ENCODE results near the gene TP53.

The TP53 gene

GRCh38 chr17:7684851-7685532, 2.3 kb downstream of the TP53 start:
- no peak overlapping the region for H3K9ac ChIP-seq (ENCODE audit: insufficient read length, low read depth)
- no peaks in the 10 kb centered on the region for H3K27me3 ChIP-seq (ENCODE audit: insufficient read depth, insufficient read length)
- TF ChIP-seq SUZ12 (IDR thresholded peaks at IDR 0.05; ENCODE audit: extremely low read depth, insufficient read depth, insufficient read length) (no peak), YY1 (IDR thresholded peaks at IDR 0.05; ENCODE audit: insufficient read depth, insufficient read length) (no peak), ZNF274 (IDR thresholded peaks at IDR 0.05; ENCODE audit: low read depth, low read length) (no peak)
- no peak for DNase-seq (ENCODE audit: low read depth, low spot score)
- H3K36me3 ChIP-seq (ENCODE audit: insufficient read depth, insufficient read length, low read length), result peaks cover 23% of the 10 kb centered on the region
- H3K4me1 ChIP-seq (ENCODE audit: insufficient read depth, insufficient read length), result peaks cover 1% of the 10 kb centered on the region
- no peaks in the 10 kb centered on the region for H3K9me3 ChIP-seq (ENCODE audit: insufficient read depth, low read length)
- H3K4me3 ChIP-seq (ENCODE audit: insufficient read length, low read depth), result peak overlapping the region; percentile 89

GRCh38 chr17:7677388-7678067, 9.8 kb downstream of the TP53 start:
- H3K9ac ChIP-seq (ENCODE audit: insufficient read length, low read depth), result no peak overlapping the region
- no peak for TF ChIP-seq YY1 (IDR thresholded peaks at IDR 0.05; ENCODE audit: insufficient read depth, insufficient read length)
- TF ChIP-seq SUZ12 (IDR thresholded peaks at IDR 0.05; ENCODE audit: extremely low read depth, insufficient read depth, insufficient read length), result no peak
- TF ChIP-seq ZNF274 (IDR thresholded peaks at IDR 0.05; ENCODE audit: low read depth, low read length), result no peak
- peak; percentile 52 for DNase-seq (ENCODE audit: low read depth, low spot score)
- H3K36me3 ChIP-seq (ENCODE audit: insufficient read depth, insufficient read length, low read length), result peaks cover 38% of the 10 kb centered on the region
- H3K27me3 ChIP-seq (ENCODE audit: insufficient read depth, insufficient read length), result no peaks in the 10 kb centered on the region
- H3K4me3 ChIP-seq (ENCODE audit: insufficient read length, low read depth), result no peak overlapping the region
- H3K4me1 ChIP-seq (ENCODE audit: insufficient read depth, insufficient read length), result no peaks in the 10 kb centered on the region
- peaks cover 18% of the 10 kb centered on the region; the same call in 1 of the 2 replicates for H3K9me3 ChIP-seq (ENCODE audit: insufficient read depth, low read length)

DNA sequence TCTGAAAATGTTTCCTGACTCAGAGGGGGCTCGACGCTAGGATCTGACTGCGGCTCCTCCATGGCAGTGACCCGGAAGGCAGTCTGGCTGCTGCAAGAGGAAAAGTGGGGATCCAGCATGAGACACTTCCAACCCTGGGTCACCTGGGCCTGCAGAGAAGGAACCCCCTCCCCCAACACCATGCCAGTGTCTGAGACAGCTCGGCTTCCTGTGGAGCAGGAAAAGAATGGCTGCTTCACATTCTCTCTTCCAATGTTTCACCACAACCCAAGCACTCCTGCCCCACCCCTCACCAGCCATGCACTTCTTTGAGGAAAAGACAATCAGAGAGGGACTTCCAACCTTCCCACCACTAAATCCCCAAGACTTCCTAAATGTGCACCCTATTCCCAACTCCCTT, 10.8 kb downstream of the TP53 start:
- peaks cover 43% of the 10 kb centered on the region for H3K36me3 ChIP-seq (ENCODE audit: insufficient read depth, insufficient read length, low read length)
- no peaks in the 10 kb centered on the region for H3K4me1 ChIP-seq (ENCODE audit: insufficient read depth, insufficient read length)
- peak; percentile 55 for DNase-seq (ENCODE audit: low read depth, low spot score)
- H3K27me3 ChIP-seq (ENCODE audit: insufficient read depth, insufficient read length), result no peaks in the 10 kb centered on the region
- H3K9ac ChIP-seq (ENCODE audit: insufficient read length, low read depth), result peak overlapping the region; percentile 42
- H3K4me3 ChIP-seq (ENCODE audit: insufficient read length, low read depth), result no peak overlapping the region
- no peak for TF ChIP-seq YY1 (IDR thresholded peaks at IDR 0.05; ENCODE audit: insufficient read depth, insufficient read length)
- TF ChIP-seq SUZ12 (IDR thresholded peaks at IDR 0.05; ENCODE audit: extremely low read depth, insufficient read depth, insufficient read length), result no peak
- no peak for TF ChIP-seq ZNF274 (IDR thresholded peaks at IDR 0.05; ENCODE audit: low read depth, low read length)
- peaks cover 18% of the 10 kb centered on the region; the same call in 1 of the 2 replicates for H3K9me3 ChIP-seq (ENCODE audit: insufficient read depth, low read length)

DNA sequence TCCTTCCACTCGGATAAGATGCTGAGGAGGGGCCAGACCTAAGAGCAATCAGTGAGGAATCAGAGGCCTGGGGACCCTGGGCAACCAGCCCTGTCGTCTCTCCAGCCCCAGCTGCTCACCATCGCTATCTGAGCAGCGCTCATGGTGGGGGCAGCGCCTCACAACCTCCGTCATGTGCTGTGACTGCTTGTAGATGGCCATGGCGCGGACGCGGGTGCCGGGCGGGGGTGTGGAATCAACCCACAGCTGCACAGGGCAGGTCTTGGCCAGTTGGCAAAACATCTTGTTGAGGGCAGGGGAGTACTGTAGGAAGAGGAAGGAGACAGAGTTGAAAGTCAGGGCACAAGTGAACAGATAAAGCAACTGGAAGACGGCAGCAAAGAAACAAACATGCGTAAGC, 12.4 kb downstream of the TP53 start:
- H3K27me3 ChIP-seq (ENCODE audit: insufficient read depth, insufficient read length), result no peaks in the 10 kb centered on the region
- no peak overlapping the region for H3K9ac ChIP-seq (ENCODE audit: insufficient read length, low read depth)
- peaks cover 49% of the 10 kb centered on the region for H3K36me3 ChIP-seq (ENCODE audit: insufficient read depth, insufficient read length, low read length)
- H3K4me3 ChIP-seq (ENCODE audit: insufficient read length, low read depth), result no peak overlapping the region
- no peak for DNase-seq (ENCODE audit: low read depth, low spot score)
- TF ChIP-seq SUZ12 (IDR thresholded peaks at IDR 0.05; ENCODE audit: extremely low read depth, insufficient read depth, insufficient read length) (no peak), ZNF274 (IDR thresholded peaks at IDR 0.05; ENCODE audit: low read depth, low read length) (no peak), YY1 (IDR thresholded peaks at IDR 0.05; ENCODE audit: insufficient read depth, insufficient read length) (no peak)
- H3K9me3 ChIP-seq (ENCODE audit: insufficient read depth, low read length), result peaks cover 18% of the 10 kb centered on the region; the same call in 1 of the 2 replicates
- H3K4me1 ChIP-seq (ENCODE audit: insufficient read depth, insufficient read length), result no peaks in the 10 kb centered on the region

GRCh38 chr17:7673239-7673638, 14.1 kb downstream of the TP53 start:
- H3K9ac ChIP-seq (ENCODE audit: insufficient read length, low read depth), result no peak overlapping the region
- peaks cover 18% of the 10 kb centered on the region; the same call in 1 of the 2 replicates for H3K9me3 ChIP-seq (ENCODE audit: insufficient read depth, low read length)
- H3K4me3 ChIP-seq (ENCODE audit: insufficient read length, low read depth), result no peak overlapping the region
- TF ChIP-seq ZNF274 (IDR thresholded peaks at IDR 0.05; ENCODE audit: low read depth, low read length), result no peak
- TF ChIP-seq SUZ12 (IDR thresholded peaks at IDR 0.05; ENCODE audit: extremely low read depth, insufficient read depth, insufficient read length), result no peak
- TF ChIP-seq YY1 (IDR thresholded peaks at IDR 0.05; ENCODE audit: insufficient read depth, insufficient read length), result no peak
- DNase-seq (ENCODE audit: low read depth, low spot score), result no peak
- no peaks in the 10 kb centered on the region for H3K4me1 ChIP-seq (ENCODE audit: insufficient read depth, insufficient read length)
- H3K27me3 ChIP-seq (ENCODE audit: insufficient read depth, insufficient read length), result no peaks in the 10 kb centered on the region
- peaks cover 64% of the 10 kb centered on the region for H3K36me3 ChIP-seq (ENCODE audit: insufficient read depth, insufficient read length, low read length)

DNA sequence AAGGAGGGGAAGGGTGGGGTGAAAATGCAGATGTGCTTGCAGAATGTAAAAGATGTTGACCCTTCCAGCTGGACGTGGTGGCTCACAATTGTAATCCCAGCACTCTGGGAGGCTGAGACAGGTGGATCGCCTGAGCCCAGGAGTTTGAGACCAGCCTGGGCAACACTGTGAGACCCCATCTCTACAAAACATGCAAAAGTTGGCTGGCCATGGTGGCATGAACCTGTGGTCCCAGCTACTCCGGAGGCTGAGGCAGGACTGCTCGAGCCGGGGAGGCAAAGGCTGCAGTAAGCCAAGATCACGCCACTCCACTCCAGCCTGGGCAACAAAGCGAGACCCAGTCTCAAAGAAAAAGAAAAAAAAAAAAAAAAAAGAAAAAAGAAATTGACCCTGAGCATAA, 18.8 kb downstream of the TP53 start:
- no peak for DNase-seq (ENCODE audit: low read depth, low spot score)
- Histone ChIP-seq H3K9ac (ENCODE audit: insufficient read length, low read depth) (no peak overlapping the region), H3K4me3 (ENCODE audit: insufficient read length, low read depth) (no peak overlapping the region), H3K4me1 (ENCODE audit: insufficient read depth, insufficient read length) (no peaks in the 10 kb centered on the region), H3K27me3 (ENCODE audit: insufficient read depth, insufficient read length) (no peaks in the 10 kb centered on the region), H3K9me3 (ENCODE audit: insufficient read depth, low read length) (peaks cover 5% of the 10 kb centered on the region; the same call in 1 of the 2 replicates), H3K36me3 (ENCODE audit: insufficient read depth, insufficient read length, low read length) (peaks cover 53% of the 10 kb centered on the region)
- TF ChIP-seq YY1 (IDR thresholded peaks at IDR 0.05; ENCODE audit: insufficient read depth, insufficient read length), result no peak
- TF ChIP-seq SUZ12 (IDR thresholded peaks at IDR 0.05; ENCODE audit: extremely low read depth, insufficient read depth, insufficient read length), result no peak
- TF ChIP-seq ZNF274 (IDR thresholded peaks at IDR 0.05; ENCODE audit: low read depth, low read length), result no peak
